ENCODE measurements around the gene MAVS. TPM values are rescaled to one million over a fixed set of nuclear protein-coding genes. Genes with fewer than 3 reads are reported as not detected.

MAVS gene
- total RNA-seq, 1 experiment from 2014 or later = 31.7 TPM

GRCh38 chr20:3923818-3924217, 77.2 kb downstream of the MAVS start:
- POLR2A ChIA-PET = interaction anchor here (1.9 to 2.9 kb wide), 3 partner anchors 9 to 33 kb away, joined by 7 to 13 read pairs (median 7); no protein-coding TSS in a partner anchor
- BruUV-seq (replicated peaks) = no TSS peak

GRCh38 chr20:3924304-3925112, 77.9 kb downstream of the MAVS start:
- intact Hi-C loops (cut with micrococcal nuclease) = loop anchor here (2.0 kb wide), 1 partner anchor 36 kb away; the partner anchor contains the start of gene PANK2
- Mint-ChIP-seq H3K27ac (ENCODE audit: low read depth, unreplicated experiment) (peak overlapping the region; percentile 78), H3K9me3 (ENCODE audit: unreplicated experiment) (no peaks in the 10 kb centered on the region), H3K4me1 (ENCODE audit: insufficient read depth, unreplicated experiment) (peaks cover 55% of the 10 kb centered on the region), H3K4me3 (ENCODE audit: unreplicated experiment) (no peak overlapping the region), H3K27me3 (ENCODE audit: insufficient read depth, unreplicated experiment) (no peaks in the 10 kb centered on the region), H3K36me3 (ENCODE audit: insufficient read depth, unreplicated experiment) (peaks cover 66% of the 10 kb centered on the region)
- no TSS peak for BruUV-seq (replicated peaks)
- ChIA-PET POLR2A (interaction anchor here (1.3 to 2.9 kb wide), 3 partner anchors 8 to 34 kb away, joined by 3 to 13 read pairs (median 7); no protein-coding TSS in a partner anchor), CTCF (no interaction called here)
- no peak for DNase-seq (ENCODE audit: unreplicated experiment)
- TF ChIP-seq CTCF (IDR thresholded peaks at IDR 0.05; ENCODE audit: unreplicated experiment) = no peak

More at GRCh38 chr20:3923818-3924217, 77.2 kb downstream of the MAVS start:
- Mint-ChIP-seq H3K9me3 (ENCODE audit: unreplicated experiment) (no peaks in the 10 kb centered on the region), H3K36me3 (ENCODE audit: insufficient read depth, unreplicated experiment) (peaks cover 66% of the 10 kb centered on the region), H3K4me3 (ENCODE audit: unreplicated experiment) (peak overlapping the region; percentile 23), H3K4me1 (ENCODE audit: insufficient read depth, unreplicated experiment) (peaks cover 51% of the 10 kb centered on the region), H3K27me3 (ENCODE audit: insufficient read depth, unreplicated experiment) (no peaks in the 10 kb centered on the region), H3K27ac (ENCODE audit: low read depth, unreplicated experiment) (peak overlapping the region; percentile 78)
- intact Hi-C loops (cut with micrococcal nuclease) = loop anchor here (2.0 kb wide), 1 partner anchor 35 kb away; the partner anchor contains the start of gene PANK2
- peak; percentile 81 for DNase-seq (ENCODE audit: unreplicated experiment)
- CTCF ChIA-PET = interaction anchor here (0.7 kb wide), 1 partner anchor 54 kb away, joined by 3 read pairs; no protein-coding TSS in a partner anchor
- TF ChIP-seq CTCF (IDR thresholded peaks at IDR 0.05; ENCODE audit: unreplicated experiment) = no peak

GRCh38 chr20:3925113-3925695, 78.6 kb downstream of the MAVS start:
- peaks cover 62% of the 10 kb centered on the region for H3K4me1 Mint-ChIP-seq (ENCODE audit: insufficient read depth, unreplicated experiment)
- POLR2A ChIA-PET = interaction anchor here (1.3 to 1.5 kb wide), 2 partner anchors 10 to 32 kb away, joined by 3 to 6 read pairs; no protein-coding TSS in a partner anchor
- no peak for TF ChIP-seq CTCF (IDR thresholded peaks at IDR 0.05; ENCODE audit: unreplicated experiment)
- intact Hi-C loops (cut with micrococcal nuclease) = loop anchor here (2.0 kb wide), 1 partner anchor 36 kb away; the partner anchor contains the start of gene PANK2
- BruUV-seq (replicated peaks) = no TSS peak
- no peak overlapping the region for H3K4me3 Mint-ChIP-seq (ENCODE audit: unreplicated experiment)
- peaks cover 66% of the 10 kb centered on the region for H3K36me3 Mint-ChIP-seq (ENCODE audit: insufficient read depth, unreplicated experiment)
- no peaks in the 10 kb centered on the region for H3K27me3 Mint-ChIP-seq (ENCODE audit: insufficient read depth, unreplicated experiment)
- no peak for DNase-seq (ENCODE audit: unreplicated experiment)
- H3K27ac Mint-ChIP-seq (ENCODE audit: low read depth, unreplicated experiment) = no peak overlapping the region
- H3K9me3 Mint-ChIP-seq (ENCODE audit: unreplicated experiment) = no peaks in the 10 kb centered on the region
- CTCF ChIA-PET = interaction anchor here (1.3 kb wide), 1 partner anchor 160 kb away, joined by 4 read pairs; no protein-coding TSS in a partner anchor

Small RNAs within 50 kb of the gene (microRNA-seq; reads per million reads assigned to microRNA genes)
- gene MIR103A2 = not detected
- gene MIR103B2 = not detected

Other genes with a start within 250 kb of the MAVS start
- gene GFRA4, start 183.4 kb upstream of the MAVS start, total RNA-seq (2022) = not detected in 2 replicates
- gene ADAM33, start 164.8 kb upstream of the MAVS start, total RNA-seq (2022) = not detected in 2 replicates
- not detected in 2 replicates for gene SIGLEC1, start 134.2 kb upstream of the MAVS start, total RNA-seq (2022)
- not detected in 2 replicates for gene HSPA12B, start 114.1 kb upstream of the MAVS start, total RNA-seq (2022)
- gene ADISSP, start 79.1 kb upstream of the MAVS start, total RNA-seq (2022) = 37.8 and 58.8 TPM in 2 replicates
- gene SPEF1, start 65.4 kb upstream of the MAVS start, total RNA-seq (2022) = 0.32 TPM in 1 of 2 replicates, not detected in the other
- gene CENPB, start 60.1 kb upstream of the MAVS start, total RNA-seq (2022) = 51.5 and 54.8 TPM in 2 replicates
- gene CDC25B, start 50.5 kb upstream of the MAVS start, total RNA-seq (2022) = 134 and 137 TPM in 2 replicates
- gene AP5S1, start 26.3 kb upstream of the MAVS start, total RNA-seq (2022) = 15.8 and 19.2 TPM in 2 replicates
- 29.2 and 32.8 TPM in 2 replicates for gene PANK2, start 42.6 kb downstream of the MAVS start, total RNA-seq (2022)
- 23.2 and 28.8 TPM in 2 replicates for gene RNF24, start 168.7 kb downstream of the MAVS start, total RNA-seq (2022)